HG02588 (cell line): ENCODE data around the gene CPNE6.
"Not testable (repeated sequence)": the region's sequence is repeated elsewhere in the genome, so short reads cannot be mapped to it uniquely, and the experiment has no call there.

ENCODE experiments used
- ATAC-seq: cut with Tn5 transposase; IDR thresholded peaks from one replicate; pipeline ENCODE4 v1.9.1; 2021; ENCODE audit warnings: mild to moderate bottlenecking, moderate library complexity; ENCODE audit not compliant: unreplicated experiment

Gene CPNE6

DNA sequence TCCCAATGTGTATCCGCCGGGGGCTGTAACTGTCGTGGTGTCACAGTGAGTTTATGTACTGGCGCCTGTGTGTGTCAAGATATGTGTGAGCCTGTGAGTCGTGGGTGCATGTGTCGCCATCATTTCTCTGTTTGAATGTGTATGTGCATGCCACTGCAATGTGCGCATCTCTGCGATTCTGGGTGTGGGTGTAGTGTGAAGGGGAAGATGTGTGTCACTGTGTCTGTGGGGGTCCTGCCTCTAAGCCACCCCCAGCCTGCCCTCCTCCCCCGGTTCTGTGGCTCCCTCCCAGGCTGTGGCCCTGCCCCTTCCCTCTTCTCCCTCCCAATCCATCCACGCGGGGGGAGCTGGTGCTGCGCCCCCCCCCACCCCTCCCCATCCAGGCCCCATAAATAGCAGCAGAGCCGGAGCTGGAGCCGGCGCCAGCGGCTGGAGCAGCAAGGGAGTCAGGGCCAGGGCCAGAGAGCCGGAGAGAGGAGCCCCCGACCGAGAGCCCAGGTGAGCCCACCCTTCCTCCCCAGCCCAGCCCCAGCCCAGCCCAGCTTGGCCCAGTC lies at the start of gene CPNE6:
Gene CPNE6 (plus strand): TSS at position 419 of the 554 bp plus-strand sequence. CDS start 1,375 bp downstream, outside the sequence.
- ATAC-seq: no peak

- not testable (repeated sequence) for ATAC-seq
Measured at GRCh38 chr14:24024939-24025418, 46.4 kb upstream of the CPNE6 start.

GRCh38 chr14:24029687-24030086 lies 41.7 kb upstream of the CPNE6 start:
- not testable (repeated sequence) for ATAC-seq

GRCh38 chr14:24031331-24031730 lies 40.0 kb upstream of the CPNE6 start:
- ATAC-seq: not testable (repeated sequence)

- ATAC-seq: no peak
Measured at GRCh38 chr14:24032727-24033418, 38.5 kb upstream of the CPNE6 start.

GRCh38 chr14:24035769-24036168 lies 35.6 kb upstream of the CPNE6 start:
- ATAC-seq: not testable (repeated sequence)

GRCh38 chr14:24036169-24036962 lies 35.0 kb upstream of the CPNE6 start:
- peak; percentile 76 for ATAC-seq

GRCh38 chr14:24036963-24037657 lies 34.3 kb upstream of the CPNE6 start:
- ATAC-seq: not testable (repeated sequence)

DNA sequence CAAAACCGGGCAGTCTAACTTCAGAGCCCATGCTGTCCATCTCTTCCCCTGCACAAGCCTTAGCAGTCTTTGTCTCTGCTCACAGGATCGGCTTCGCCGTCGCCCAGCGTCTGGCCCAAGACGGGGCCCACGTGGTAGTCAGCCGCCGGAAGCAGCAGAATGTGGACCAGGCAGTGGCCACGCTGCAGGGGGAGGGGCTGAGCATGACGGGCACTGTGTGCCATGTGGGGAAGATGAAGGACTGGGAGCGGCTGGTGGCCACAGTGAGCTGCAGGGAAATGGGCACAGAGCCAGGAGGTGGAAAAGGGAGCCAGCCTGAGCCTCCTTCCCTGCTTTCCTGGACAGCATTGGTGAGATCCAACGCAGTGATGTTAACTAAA lies 33.7 kb upstream of the CPNE6 start:
- no peak for ATAC-seq

GRCh38 chr14:24038686-24039085 lies 32.7 kb upstream of the CPNE6 start:
- ATAC-seq: no peak

DNA sequence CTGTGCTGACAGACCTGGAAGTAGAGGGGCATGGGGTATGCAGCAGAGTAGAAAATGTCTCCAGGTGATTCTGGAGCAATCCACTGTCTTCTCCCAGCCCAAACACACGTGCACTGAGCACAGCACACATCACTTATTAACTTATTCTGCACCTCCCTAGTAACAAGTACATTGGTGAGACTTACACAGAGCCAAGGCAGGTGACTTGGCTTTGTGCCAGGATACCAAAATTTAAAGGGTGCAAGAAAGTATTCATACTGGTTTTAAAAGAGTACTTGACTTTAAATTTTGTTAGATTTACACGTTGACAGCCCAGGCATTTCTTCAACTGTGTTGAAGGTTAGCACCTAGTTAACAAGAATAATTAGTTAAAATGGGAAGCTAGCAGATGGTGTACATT lies 30.7 kb upstream of the CPNE6 start:
- no peak for ATAC-seq

DNA sequence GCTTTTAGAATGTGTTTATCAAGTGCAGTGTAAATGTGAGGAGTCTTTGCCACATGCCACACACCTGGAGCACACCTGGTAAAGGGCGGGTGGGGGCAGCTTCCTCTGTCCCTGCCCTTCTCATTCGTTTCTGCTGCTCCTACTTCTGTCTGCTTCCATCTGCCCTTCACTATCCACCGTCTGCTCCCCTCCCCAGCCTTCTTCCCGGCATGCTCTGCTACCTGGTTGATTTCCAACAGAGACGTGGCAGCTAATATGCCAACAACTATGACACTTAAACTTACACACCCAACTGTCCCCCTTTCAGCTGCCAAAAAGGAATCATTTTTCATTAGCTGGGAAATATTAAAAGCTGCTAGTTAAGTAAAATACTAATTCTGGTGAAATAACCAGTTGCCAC lies 28.6 kb upstream of the CPNE6 start:
- no peak for ATAC-seq

- not testable (repeated sequence) for ATAC-seq
Measured at GRCh38 chr14:24049002-24049401, 22.4 kb upstream of the CPNE6 start.

- not testable (repeated sequence) for ATAC-seq
Measured at GRCh38 chr14:24050753-24051152, 20.6 kb upstream of the CPNE6 start.

- no peak for ATAC-seq
Measured at GRCh38 chr14:24051176-24051788, 20.1 kb upstream of the CPNE6 start.

GRCh38 chr14:24051789-24052655 lies 19.3 kb upstream of the CPNE6 start, which contains the start of gene CARMIL3:
TSS of gene CARMIL3 (plus strand) at chr14:24052009. CDS start at chr14:24052154, 145 bp downstream.
- peak; percentile 69 for ATAC-seq

- ATAC-seq: no peak
Measured at GRCh38 chr14:24052656-24053547, 18.5 kb upstream of the CPNE6 start.

GRCh38 chr14:24053548-24054323 lies 17.6 kb upstream of the CPNE6 start:
- no peak for ATAC-seq
